ENCODE data around the gene B4GAT1.

GRCh38 chr11:66363187-66363601 lies 15.8 kb upstream of the B4GAT1 start:
- TF ChIP-seq EZH2 (IDR thresholded peaks at IDR 0.05; ENCODE audit: borderline replicate concordance, low read depth, low read length, severe bottlenecking) (no peak), CTCF (IDR thresholded peaks at IDR 0.05; ENCODE audit: extremely low read depth in 1 of 2, insufficient read depth in 1 of 2, low read depth in 1 of 2, low read length in 2 of 2) (no peak)
